HG03565 (cell line): ENCODE measurements around the gene RFTN1.

Experiments
- ATAC-seq: cut with Tn5 transposase; IDR thresholded peaks from one replicate; pipeline ENCODE4 v1.9.1; 2021; ENCODE audit warnings: mild to moderate bottlenecking, moderate library complexity; ENCODE audit not compliant: unreplicated experiment

Gene RFTN1

DNA sequence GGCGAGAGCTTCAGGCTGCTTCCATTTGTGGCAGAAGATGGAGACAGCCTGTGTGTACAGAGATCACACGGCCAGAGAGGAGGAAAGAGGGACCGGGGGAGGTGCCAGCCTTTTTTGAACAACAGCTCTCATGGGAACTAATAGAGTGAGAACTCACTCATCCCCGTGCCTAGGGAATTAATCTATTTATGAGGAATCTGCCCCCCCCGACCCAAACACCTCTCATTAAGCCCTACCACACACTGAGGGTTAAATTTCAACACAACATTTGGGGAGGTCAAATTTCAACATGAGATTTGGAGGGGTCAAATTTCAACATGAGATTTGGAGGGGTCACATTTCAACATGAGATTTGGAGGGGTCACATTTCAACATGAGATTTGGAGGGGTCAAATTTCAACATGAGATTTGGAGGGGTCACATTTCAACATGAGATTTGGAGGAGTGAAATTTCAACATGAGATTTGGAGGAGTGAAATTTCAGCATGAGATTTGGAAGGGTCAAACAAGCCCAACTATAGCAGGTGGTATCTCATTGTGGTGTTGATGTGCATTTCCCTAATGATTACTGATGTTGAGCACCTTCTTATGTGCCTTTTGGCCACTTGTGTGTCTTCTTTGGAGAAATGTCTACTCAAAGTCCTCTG is 20.6 kb upstream of the RFTN1 start:
- no peak for ATAC-seq

DNA sequence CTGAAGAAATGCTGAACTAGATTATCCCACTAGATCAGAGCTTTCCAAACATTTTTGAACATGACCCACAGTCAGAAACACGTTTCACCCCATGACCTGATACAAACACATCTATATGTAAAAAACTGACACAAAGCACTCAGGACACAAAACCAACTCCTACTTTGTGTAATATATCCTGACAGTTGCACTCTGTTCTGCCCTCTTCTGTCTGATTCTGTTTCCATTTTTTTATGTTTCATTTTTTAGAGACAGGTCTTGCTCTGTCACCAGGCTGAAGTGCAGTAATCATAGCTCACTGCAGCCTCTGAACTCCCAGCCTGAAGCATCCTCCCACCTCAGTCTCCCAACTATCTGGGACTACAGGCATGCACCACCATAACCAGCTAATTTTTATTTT is 15.8 kb upstream of the RFTN1 start:
- no peak for ATAC-seq

DNA sequence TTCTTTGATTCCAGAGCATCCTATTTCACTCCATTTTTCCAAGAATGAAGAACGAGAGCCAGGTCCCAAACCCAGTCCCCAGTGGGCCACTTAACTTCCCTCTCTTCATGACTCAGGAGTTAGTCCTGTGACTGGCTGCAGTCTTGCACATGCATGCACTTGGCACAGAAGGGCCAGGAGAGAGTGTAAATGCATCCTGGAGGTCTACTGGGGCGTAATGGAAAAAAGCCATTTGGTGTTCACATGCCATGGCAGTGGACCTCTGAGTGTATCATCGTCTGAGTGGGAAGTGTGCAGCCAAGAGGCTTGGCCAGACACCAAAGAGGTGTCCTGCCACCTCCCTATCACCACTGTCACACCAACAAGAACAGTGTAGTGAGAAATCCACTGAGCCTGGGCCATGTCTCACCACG is 15.1 kb upstream of the RFTN1 start:
- ATAC-seq: no peak

DNA sequence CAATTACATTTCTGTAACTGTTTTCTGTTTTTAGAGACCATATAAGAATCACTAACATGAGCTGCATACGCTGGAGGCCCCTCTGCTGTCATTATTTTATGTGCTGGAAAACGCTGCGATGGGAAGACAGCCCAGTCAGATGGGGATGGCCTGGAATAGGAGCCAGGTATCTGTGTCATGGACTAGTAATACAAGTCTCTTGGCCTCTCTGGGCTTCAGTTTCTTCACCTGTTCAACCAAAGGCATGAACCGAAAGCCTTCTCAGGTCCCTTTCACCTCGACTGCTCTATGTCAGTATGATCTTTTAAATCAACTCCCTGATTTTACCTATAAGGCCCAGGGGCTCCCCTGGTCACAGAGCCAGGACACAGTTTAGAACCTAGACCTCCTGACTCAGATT is 14.6 kb upstream of the RFTN1 start:
- no peak for ATAC-seq

DNA sequence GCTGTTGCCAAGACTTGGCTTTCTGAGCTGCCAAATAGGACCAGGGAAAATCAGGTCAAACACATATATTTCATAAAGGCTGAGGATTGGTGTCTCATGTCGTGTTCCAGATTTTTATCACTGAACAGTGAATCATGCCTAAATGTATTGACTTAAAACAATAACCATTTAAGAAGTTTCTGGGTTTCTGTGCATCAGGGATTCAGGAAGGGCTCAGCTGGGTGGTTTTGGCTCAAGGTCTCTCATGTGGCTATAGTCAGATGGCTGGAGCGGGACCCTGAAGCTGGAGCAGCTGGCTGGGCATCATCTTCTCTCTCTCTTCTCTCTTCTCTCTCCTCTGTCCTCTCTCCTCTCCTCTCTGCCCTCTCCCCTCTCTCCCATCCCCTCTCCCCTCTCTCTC is 10.7 kb upstream of the RFTN1 start:
- ATAC-seq: no peak

DNA sequence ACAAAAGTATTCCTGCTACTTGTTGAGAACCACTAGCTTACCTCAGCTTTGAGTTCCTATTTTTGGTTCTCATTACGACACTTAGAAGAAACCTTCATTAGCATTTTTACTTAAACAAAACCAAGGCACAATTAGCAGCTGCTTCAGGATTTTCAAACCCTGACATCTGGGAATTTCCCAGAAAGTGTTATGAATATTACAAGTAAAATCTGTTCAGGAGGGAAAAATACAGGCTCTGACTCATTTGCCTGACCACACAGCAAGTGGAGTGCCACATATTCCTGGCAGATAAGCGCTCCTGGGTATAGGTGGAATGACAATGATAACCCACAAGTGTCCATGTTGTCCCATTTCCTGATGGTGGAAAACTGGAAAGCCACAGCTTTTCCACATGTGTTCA is 10.3 kb upstream of the RFTN1 start:
- ATAC-seq: no peak

DNA sequence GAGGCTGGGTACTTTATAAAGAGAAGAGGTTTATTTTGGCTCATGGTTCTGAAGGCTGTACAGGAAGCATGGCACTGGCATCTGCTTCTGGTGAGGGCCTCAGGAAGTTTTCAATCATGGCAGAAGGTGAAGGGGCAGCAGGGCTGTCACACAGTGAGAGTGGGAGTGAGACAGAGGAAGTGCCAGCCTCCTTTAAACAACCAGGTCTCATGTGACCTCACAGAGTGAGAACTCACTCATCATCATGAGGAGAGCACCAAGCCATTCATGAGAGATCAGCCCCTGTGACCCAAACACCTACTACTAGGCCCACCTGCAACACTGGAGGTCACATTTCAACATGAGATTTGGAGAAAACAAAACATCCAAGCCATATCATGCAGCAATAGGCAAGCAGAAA is 9.3 kb upstream of the RFTN1 start:
- ATAC-seq: no peak

DNA sequence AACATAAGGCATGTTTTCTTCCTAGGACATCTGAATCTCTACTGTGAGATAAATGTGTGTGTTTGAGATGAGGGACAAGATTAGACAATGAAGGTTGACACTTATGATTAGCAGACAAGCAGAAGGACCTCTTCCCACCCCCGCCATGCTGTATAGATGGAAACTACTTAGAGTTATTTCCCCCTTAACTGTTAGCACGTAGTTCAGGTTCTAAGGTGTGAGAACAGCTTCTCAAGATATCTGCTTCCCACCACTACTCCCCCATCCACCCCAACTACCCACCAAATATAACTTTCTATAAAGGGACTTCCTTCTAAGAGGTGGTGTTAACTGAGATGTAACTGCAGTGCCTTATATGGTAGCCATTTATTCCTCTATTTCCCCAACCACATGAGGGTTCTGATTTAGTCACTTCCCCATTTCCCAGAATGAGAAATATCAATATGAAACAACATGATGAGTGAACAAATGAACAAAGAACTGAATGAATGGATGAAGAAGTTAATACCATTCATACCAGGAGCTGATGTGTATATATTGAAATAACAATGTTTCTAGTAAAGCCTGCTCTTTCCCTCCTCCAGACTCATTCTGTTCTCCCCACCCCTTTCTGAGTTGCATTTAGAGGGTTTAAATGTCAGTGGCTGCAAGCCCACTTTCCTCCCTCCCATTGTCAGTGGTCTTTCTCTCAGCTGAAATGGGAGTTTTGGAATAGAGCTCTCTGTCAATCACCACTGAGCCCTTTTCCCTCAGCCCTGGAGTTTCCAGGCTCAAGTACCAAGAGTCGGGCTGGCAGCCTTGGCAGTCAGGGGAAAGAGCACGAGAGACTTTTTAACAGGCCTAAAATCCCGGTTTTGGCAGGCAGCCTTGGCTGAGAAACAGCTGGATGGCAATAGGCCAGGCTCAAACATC is 7.7 kb upstream of the RFTN1 start:
- ATAC-seq: peak; percentile 56

DNA sequence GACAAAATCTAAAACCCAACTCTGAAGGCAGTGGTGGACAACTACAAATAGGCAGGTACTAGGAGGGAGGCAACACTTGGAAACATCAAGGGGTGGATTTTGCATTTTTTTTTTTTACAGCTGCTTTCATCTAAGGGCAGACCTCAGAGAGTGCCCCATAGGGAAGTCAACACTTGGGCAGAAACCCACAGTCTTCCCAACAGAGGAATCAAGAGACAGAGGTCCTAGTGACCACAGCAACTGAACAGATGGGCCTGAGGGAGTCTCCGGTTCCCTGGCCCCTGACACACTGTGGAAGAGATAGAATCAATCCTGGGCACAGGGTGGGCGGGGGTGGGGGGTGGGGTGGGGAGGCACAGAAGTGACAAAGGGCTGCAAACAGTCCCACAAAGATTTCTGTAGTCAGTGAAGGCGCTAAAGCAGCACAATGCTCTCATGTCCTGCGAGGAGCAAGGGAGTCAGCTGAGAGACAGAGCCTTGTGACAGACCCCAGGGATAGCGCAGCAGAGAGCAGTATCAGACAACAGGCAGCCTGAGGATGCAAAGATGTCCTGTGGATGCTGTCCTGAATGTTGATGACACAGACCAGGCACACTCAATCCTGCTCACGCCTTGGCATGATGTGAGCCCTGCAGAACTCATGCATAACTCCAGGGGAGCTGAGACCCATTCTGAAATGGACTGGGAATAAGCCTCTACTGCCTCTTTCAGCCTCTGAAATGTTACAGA is 6.9 kb upstream of the RFTN1 start:
- no peak for ATAC-seq

DNA sequence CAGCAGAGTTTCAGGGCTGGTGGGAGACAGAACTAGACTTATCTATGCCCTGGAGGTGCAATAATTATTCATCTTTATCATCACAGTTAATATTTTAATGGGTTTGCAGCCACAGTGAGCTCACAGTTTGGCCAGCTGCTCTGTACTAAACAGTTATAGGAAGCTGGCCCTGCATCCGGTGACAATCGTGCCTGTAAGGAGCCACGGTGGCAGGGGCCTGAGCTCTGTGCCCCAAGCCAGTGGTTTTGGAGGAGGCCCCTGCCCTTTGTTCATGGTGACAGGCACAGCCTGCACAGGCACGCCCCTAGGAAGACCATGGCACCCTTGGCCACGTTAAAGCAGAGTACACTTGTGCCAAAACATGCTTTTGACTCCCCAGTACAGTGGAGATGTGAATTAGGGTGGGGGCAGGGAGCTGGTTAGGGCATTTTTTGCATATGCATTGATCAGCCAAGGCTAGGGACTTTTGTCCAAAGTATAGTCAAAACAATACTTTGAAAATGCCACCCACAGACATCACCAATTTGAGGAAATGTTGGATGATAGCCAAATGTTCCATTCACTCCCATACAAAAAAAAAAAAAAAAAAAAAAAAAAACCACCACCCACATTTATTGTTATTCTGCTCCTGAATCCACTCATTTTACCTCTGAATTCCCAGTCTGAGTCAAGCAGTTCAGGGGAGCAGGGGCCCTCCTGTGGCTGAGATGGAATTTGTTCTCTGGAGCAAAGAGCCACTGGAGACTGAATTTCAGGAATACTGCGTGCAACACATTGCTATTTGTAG is 3.4 kb upstream of the RFTN1 start:
- ATAC-seq: no peak

DNA sequence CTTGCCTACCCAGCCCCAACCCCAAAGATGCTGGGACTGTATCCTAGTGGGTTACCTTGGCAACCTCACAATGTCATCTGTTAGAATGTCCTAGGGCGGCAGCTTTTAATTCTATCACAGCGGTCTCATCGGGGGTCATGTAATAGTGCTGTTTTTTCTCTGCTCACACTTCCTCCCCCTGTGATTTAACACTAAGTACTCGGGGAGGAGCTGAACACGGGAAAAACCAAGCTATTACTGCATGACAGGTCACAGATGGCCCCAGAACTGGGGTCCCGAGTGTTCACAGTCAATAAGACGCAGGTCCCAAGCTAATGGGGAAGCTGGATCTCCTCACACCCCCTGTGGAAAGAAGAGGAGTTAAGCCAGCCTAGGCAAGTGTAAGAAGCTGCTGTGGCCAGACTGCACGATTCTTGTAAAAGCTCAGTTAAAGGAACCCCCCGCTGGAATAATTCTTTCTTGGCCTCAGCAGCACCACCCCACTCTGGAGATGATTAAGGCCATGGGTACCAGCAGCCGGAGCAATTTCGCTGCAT is 2.5 kb upstream of the RFTN1 start:
- ATAC-seq: no peak

DNA sequence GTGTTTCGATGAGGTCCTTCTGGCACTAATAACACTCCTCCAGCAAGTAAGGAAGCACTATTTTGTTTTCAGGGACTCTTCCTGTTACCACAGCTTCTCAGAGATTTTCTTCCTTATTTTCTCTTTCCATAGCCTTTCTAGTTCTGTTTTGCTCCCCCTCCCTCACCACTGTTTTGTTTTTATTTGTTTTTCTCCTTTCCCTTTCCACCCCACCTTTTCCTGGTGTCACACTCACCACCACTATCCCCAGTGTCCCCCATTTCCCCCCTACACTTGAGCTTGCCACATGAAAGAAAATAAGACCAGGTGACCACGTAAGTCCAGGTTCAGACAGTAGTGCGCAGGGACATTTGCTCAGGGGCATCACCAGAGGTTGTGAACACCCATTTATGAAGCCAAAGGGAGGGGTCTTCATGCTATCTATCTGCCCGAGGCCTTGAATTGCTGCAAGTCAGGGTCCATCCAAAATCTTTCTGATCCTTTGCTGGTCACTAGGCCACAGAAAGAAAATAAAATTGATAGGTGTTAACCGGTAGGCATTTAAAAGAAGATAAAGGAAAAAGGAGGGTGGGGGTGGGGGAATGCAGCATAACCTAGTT is 1.4 kb upstream of the RFTN1 start:
- no peak for ATAC-seq

DNA sequence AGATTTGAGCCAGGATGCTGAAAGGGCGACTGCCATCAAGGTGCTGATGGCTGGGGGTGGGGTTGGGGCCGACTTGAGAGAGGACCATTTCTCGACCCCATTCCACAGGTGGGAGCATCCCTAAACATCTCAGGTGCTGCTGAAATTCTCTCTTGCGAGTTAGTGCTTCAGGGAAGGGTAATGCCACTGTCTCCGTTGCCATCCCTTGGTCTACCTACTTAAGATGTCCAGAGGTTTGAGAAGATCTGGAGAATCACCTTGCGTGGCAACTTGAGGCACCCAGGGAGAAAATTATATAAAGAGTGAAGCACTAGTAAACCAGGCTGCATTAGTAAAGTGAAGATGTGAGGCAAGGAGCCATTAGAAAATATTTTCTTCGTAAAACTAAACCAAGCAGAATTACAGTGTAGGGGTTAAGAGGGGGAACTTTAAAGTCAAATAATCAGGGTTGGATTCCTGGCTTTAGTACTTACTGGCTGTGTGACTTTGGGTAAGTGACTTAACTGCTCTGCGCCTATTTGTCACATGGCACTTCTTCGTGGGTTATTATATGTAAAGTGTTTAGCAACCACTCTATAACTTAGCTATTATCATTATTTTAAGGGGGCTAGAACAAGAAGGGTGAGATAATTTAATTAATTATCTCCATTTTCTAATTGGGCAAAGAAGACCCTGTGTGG is 662 bp upstream of the RFTN1 start:
- no peak for ATAC-seq

DNA sequence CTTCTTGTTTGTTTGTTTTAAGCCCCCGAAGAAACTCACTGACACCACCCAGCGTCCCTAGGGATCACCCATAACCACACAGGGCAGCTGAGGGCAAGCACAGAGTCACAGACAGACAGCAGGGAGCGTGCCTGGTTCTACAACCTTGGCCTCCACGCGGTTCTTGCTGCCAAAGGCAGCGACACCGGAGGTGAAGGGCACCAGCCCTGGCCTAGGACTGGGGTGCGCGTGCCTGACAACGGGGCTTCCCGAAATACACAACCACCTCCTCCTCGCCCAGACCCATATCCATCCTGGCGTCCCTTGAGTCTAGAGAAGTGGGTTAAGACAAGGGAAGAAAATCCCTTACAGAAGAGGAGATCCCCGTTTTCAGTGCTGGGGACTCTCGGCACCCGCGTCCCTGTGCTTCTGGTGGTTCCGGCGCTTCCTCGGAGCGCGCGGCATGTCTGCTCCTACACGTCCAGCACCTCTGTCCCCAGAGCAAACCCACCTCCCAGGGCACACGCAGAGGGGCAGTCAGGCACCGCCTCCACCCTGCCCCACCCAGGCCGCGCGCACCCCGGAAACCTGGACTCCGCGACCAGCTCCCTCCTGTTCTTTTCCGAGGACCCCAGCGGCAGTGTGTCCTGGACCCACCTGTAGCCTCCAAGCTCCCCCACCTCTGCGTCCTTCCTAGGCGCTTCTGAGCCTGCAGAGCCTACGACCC is 911 bp downstream of the RFTN1 start:
- no peak for ATAC-seq

DNA sequence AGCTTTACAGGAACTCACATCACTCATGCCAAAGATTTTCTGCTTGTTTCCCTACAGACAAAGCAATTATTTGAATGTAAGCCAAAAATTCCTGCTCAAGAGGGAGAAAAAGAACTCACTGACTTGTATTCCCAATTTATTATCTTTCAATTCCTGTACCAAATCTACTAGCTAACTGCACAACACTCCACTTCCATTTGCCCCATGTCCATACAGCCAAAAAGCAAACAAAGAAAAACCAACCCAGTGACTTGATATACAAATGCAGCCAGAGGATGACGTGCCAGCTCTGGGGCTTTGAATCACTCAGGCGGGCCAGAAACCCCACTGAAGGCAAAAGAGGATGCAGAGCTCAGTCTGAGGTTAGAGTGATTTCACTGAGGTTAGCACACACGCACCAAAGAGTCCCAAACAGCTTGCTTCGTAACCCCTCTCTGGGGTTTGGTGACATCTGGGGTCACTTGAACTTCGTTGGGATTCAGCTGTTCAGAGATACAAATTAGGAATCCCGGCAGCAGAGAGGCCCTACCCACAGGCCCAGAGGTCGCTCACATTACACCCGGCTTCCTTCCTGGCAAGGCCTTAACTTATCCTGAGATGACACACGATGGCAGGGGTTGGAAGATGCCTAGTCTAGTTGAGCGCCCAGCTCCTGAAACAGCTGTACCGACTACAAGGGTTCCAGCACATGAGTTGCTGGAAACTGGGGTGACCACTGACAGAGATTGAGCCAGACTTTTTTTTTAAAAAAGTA is 1.6 kb downstream of the RFTN1 start:
- ATAC-seq: peak; percentile 43

DNA sequence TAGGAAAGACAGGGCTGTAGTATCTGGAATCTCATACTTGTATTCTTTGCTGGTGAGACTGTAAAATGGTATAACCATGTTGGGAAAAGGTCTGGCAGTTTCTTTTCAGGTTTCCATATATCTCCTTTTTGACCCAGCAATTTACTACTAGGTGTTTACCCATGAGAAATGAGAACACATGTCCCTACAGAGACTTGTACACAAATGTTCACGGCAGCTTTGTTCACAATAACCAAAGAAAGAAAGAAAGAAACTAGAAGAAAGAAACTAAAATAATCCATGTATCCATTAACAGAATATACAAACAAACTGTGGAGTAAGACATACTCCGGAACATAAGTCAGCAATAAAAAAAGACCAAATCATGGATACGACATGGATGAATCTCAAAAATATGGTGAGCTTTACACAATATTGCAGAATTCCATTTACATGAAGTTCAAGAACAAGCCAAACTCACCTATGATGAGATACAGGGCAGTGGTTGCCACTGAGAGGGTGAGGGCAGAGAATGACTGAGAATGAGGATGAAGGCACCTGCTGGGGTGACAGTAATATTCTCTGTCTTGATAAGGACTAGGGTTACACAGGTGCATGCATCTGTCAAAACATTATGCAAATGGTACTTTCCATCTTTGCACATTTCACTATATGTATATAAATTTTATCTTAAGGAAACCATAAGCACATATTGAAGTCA is 2.7 kb downstream of the RFTN1 start:
- ATAC-seq: no peak

DNA sequence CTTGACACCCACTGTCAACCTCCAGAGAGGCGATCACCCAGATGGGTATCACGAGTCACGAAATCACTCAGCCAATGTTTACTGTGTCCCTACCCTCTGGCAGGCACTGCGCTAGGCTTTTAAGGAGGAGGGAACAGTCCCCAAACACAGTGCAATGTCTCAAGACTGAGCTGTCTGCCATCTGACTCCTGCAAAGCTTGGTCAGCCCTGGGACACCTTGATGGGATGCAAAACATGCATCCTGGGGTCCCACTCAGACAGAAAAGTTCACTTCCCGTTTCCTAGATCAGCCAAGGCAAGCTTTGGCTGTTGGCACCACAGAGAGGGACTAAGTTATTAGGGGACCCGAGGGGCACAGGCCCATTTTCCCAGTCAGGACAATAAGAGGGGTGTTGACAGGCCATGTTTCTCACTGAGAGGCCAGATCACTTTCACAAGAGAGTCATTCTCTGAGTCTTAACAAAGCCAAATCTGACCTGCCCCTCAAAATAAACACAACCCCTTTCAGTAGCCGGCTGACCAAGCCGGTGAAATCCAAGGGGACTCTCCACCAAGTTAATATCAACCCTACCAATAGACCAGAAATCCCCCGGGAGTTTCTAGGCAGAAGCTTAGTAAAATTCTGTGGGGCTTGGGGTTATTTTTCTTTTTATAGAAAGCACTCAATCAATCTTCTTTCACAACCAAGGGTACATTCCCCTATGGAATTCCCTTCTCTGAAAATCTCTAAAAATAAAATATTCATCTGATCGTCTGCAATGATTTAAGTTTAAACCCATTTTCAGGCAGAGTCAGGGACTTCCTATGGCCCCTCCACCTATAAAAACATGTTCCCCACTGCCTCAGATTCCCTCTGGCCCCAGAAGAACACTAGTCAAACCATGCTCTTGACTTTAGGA is 3.5 kb downstream of the RFTN1 start:
- peak; percentile 16 for ATAC-seq
